GM12865 (cell line): Measurements from ENCODE around the gene TAF1C.

Source experiments
- DNase-seq: peaks from one replicate; pipeline ENCODE4 v3.0.0; 2010; ENCODE audit warnings: low read depth
- H3K4me3 ChIP-seq: 2 replicates; pipeline ENCODE4 v1.5.1; 2011; ENCODE audit warnings: mild to moderate bottlenecking, low read depth, low read length, control low read depth
- TF ChIP-seq, protein P1 (sequence below): IDR thresholded peaks from 2 replicates; pipeline ENCODE4 v1.5.1; 2011; ENCODE audit warnings: low read length, control low read depth, low read depth, inconsistent platforms; ENCODE audit not compliant: insufficient read depth; ENCODE audit errors: missing control alignments

Gene TAF1C

DNA sequence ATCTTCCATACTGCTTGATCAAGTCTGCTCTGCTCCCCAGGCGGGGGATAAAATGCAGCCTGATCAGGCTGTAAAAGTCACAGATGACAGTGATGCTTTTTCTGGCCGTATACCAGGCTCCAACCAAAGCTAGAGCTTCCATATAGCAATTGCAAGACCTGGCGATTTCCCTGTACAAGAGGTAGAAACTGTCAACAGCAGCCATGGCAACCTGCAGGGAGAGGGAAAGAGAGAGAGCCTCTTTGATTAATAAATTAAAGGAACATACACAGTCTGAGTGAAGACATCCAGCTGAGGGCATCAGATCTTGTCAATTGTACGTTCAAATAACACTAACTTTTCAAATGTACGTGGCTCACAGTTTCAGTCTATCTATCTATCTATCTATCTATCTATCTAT, 55.7 kb downstream of the TAF1C start:
- TF ChIP-seq, protein P1, sequence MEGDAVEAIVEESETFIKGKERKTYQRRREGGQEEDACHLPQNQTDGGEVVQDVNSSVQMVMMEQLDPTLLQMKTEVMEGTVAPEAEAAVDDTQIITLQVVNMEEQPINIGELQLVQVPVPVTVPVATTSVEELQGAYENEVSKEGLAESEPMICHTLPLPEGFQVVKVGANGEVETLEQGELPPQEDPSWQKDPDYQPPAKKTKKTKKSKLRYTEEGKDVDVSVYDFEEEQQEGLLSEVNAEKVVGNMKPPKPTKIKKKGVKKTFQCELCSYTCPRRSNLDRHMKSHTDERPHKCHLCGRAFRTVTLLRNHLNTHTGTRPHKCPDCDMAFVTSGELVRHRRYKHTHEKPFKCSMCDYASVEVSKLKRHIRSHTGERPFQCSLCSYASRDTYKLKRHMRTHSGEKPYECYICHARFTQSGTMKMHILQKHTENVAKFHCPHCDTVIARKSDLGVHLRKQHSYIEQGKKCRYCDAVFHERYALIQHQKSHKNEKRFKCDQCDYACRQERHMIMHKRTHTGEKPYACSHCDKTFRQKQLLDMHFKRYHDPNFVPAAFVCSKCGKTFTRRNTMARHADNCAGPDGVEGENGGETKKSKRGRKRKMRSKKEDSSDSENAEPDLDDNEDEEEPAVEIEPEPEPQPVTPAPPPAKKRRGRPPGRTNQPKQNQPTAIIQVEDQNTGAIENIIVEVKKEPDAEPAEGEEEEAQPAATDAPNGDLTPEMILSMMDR: no peak
- H3K4me3 ChIP-seq: no peak overlapping the region
- DNase-seq: no peak
